GM21723 (cell line): ENCODE results near the gene ZBED5.
A peak's percentile ranks its signal among the peaks of the same experiment; 100 is the strongest.

Source experiments
- ATAC-seq: cut with Tn5 transposase; IDR thresholded peaks from one replicate; pipeline ENCODE4 v1.9.1; 2021; ENCODE audit warnings: mild to moderate bottlenecking, moderate library complexity; ENCODE audit not compliant: unreplicated experiment

Gene ZBED5

GRCh38 chr11:10881892-10882291, 24.0 kb upstream of the ZBED5 start:
- ATAC-seq: no peak

DNA sequence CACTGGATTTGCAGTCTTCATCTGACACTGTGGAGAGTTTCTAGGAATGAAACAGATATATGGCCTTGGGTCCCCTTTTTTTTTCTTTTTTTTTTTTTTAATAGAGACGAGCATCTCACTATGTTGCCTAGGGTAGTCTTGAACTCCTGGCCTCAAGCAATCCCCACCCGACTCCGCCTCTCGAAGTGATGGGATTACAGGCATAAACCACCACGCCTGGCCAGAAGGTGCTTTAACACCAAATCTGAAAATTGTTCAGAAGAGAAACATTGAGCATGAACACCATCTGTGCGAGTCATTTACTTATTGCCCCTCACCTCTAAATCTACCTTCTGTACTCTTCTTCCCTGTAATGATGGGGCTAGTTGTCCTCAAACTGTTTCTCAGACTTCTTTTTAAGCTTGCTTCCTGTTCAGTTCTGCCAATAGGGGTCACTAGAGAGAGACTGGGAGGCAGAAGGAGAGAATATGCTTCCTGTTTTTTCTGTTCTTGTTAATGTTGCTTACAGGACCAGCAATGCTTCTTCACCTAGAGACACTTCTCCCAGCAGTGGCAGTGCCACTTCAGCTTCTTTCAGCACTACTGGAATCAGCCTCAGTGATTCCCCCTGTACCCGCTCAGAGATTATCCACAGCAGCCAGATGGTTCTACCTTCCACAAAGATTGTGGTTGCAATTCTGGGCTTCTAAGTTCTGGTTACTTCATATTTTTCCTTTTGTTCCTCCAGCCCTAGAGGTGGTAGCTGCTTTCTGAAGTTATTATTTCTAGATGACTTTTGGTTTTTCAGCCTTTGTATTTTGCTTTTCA, 20.8 kb upstream of the ZBED5 start:
- ATAC-seq: no peak

DNA sequence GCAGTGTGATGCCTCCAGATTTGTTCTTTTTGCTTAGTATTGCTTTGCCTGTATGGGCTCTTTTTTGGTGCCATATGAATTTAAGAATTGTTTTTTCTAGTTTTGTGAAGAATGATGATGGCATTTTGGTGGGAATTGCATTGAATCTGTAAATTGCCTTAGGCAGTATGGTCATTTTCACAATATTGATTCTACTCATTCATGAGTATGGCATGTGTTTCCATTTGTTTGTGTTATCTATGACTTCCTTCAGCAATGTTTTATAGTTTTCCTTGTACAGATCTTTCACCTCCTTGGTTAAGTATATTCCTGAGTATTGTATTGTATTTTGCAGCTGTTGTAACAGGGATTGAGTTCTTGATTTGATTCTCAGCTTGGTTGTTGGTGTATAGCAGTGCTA, 18.3 kb upstream of the ZBED5 start:
- no peak for ATAC-seq

GRCh38 chr11:10875430-10876021, 17.7 kb upstream of the ZBED5 start:
- ATAC-seq: no peak

- no peak for ATAC-seq
Measured at GRCh38 chr11:10872097-10872496, 14.2 kb upstream of the ZBED5 start.

DNA sequence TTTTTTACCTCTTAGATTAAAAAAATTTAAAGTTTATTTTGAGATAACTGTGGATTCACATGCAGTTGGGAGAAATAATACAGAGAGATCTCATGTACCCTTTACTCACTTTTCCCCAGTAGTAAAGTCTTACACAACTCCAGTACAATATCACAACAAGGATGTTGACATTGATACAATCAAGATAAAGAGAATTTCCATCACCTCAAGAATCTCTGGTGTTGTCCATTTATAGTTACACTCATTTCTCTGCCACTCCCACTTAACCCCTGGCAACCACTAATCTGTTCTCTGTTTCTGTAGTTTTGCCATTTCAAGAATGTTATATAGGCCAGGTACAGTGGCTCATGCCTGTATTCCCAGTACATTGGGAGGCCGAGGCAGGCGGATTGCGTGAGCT, 10.5 kb upstream of the ZBED5 start:
- no peak for ATAC-seq

DNA sequence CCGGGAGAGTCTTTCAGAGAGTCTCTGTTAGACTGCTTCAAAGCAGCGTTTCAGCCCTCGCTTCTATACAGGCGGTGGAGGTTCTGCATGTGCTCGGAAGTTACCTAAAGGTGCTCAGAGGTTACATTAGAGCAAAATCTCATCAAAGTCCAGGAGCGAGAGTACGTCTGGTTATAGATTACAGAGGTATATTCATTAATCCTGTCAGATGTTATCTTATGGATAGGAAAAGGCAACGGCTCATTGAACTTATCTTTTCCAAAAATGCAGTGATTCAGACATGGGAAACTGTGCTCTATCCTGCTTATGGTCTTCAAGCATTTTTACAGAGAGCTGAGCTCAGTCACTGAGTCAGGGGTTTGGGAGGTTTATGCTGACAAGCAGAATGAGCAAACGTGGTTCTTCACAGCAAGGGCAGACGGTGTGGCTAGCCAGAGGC, 9.1 kb upstream of the ZBED5 start:
- no peak for ATAC-seq

- no peak for ATAC-seq
Measured at GRCh38 chr11:10865837-10866270, 8.0 kb upstream of the ZBED5 start.

- ATAC-seq: no peak
Measured at GRCh38 chr11:10864688-10865087, 6.8 kb upstream of the ZBED5 start.

GRCh38 chr11:10862446-10862845, 4.6 kb upstream of the ZBED5 start:
- ATAC-seq: no peak

GRCh38 chr11:10861799-10862198, 3.9 kb upstream of the ZBED5 start:
- no peak for ATAC-seq

DNA sequence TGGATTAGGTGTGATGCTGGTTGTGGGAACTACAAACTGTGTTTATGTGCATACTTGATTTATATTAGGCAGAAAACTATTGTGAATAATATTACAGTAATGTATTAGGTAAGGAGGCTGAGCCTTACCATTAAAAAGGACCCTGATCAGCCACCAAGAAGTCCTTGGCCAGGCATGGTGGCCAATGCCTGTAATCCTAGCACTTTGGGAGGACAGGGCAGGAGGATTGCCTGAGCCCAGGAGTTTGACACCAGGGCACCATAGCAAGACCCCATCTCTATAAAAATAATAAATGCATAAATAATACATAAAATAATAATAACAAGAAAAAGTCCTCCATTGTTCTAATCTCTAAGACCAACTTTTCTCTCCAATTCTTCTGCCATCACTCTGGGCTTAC, 3.2 kb upstream of the ZBED5 start:
- no peak for ATAC-seq

DNA sequence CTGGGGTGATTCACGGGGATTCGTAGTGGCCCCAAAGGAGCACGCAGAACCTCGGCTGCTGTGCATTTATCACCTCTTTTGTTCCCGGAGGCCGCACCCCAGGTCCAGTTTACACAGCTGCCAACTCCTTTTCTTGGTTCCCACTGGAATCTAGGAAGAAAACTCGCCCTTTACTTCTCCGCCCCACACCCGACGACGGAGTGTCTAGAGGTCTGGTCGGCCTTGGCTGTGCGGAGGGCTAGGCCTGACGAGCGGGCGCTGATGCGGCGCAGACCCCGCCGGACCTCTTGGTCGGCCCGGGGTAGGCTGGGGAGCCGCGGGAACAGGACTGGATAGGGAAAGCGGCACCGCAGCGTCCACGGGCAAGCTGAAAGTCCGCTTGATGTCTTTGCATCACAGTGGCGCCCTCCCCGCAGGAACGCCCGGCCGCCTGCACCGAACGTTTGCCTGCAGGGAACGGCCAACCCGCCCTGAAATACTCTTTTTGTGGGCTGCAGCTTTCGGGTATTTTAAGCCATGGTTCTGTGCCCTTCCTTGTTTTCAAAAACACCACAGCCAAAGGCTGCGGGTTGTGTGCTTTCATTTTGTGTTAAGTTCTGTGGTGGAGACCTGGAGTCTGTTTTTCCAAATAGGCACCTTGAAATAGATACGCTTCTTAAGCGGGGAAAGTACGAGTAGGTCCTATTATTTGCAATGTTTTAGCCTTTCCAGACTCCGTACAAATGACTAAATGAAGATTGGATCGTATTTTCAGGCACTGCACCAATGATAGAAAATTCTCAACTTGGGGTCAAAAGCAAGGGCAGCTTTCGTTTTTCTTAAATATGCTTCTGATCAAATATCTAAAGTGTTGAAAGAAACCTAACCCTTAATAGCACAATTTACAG, 829 bp upstream of the ZBED5 start:
- ATAC-seq: peak; percentile 33

GRCh38 chr11:10857459-10857708, 469 bp downstream of the ZBED5 start:
- peak; percentile 17 for ATAC-seq

GRCh38 chr11:10856689-10857458, 979 bp downstream of the ZBED5 start:
- ATAC-seq: peak; percentile 10

GRCh38 chr11:10855295-10855694, 2.6 kb downstream of the ZBED5 start:
- ATAC-seq: no peak

- no peak for ATAC-seq
Measured at GRCh38 chr11:10847960-10848860, 9.6 kb downstream of the ZBED5 start.

DNA sequence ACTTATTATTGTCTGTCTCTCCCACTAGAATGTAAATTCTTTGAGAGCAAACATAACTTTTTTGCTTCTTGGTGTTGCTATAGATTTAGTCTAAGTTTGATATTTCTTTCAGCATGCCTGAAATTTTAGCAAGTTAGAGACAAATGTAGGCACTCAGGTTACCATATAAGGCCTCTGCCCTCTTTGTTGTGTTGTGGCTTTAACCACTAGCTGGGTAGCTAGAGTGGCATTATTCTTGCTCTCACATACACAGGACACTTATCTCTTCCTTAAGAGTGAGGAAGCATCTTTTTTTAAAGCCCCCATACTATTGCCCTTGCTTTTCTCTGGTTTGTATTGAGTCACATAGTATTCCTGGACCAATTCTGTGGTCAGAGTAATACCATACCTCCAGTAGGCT, 11.2 kb downstream of the ZBED5 start:
- ATAC-seq: no peak

GRCh38 chr11:10845589-10845988, 12.3 kb downstream of the ZBED5 start:
- ATAC-seq: no peak

DNA sequence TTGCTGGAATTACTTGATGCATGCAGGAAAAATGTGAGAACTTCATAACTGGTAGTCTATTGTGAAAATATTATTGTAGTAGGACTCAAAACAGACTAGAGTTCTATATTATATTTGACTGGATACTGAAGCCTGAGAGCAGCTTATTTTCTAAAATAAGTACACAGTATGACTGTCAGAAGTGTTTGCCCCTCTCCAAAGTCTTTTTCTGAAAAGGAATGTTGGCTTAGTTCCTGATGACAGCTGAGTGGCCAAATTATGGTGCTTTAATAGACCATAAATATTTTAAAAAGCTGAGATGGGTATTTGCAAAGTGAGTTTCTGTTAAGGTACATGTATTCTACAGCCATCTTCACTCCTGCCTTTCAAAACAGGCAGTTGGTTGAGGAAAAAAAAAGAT, 13.1 kb downstream of the ZBED5 start:
- no peak for ATAC-seq
